Measurements from ENCODE around the gene ISCU. TPM values are rescaled to one million over a fixed set of nuclear protein-coding genes. Genes with fewer than 3 reads are reported as not detected.
A peak's percentile ranks its signal among the peaks of the same experiment; 100 is the strongest.
"Not testable (repeated sequence)": the region's sequence is repeated elsewhere in the genome, so short reads cannot be mapped to it uniquely, and the experiment has no call there.

ISCU gene
- total and polyA plus RNA-seq, 10 donors: 98.9 to 220 (median 160) TPM

DNA sequence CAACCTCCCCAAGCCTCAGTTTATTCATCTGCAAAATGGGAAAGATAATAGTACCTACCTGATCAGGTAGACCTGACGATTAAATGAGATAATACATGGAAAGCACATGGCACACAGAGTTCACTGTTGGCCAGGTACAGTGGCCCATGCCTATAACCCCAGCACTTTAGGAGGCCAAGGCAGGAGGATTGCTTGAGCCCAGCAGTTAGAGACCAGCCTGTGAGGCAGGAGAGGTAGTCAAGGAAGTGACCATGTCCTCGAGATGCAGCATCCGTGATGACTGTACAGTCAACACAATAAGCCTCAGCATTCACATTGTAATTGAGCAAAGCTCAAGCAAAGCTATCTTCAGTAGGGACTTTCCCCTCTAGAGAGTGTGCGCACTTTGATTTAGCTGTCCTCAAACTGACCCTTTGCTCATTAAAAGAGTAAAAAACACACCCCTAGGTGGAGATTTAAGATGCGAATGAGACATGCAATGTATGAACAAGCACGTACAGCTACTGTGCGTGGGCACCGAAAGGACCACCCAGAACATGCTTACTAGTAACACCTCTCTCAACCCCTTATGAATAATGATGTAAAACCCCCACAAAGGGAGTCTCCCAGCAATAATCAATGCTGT is 9.9 kb downstream of the ISCU start:
- peak overlapping the region in 1 of 8 donors; percentile 33 for H3K27ac ChIP-seq
- intact Hi-C loops (cut with DNase I; ENCODE audit: low total_unique reads): no loop called here
- DNase-seq: no peak
- H3K27me3 ChIP-seq (replicated peaks in 1 of 7): no peaks in the 10 kb centered on the region
- peaks cover 21 to 71% (median 32%) of the 10 kb centered on the region in 6 donors for H3K4me1 ChIP-seq
- H3K9me3 ChIP-seq: no peaks in the 10 kb centered on the region
- H3K4me3 ChIP-seq: no peak overlapping the region
- TF ChIP-seq, protein P1, sequence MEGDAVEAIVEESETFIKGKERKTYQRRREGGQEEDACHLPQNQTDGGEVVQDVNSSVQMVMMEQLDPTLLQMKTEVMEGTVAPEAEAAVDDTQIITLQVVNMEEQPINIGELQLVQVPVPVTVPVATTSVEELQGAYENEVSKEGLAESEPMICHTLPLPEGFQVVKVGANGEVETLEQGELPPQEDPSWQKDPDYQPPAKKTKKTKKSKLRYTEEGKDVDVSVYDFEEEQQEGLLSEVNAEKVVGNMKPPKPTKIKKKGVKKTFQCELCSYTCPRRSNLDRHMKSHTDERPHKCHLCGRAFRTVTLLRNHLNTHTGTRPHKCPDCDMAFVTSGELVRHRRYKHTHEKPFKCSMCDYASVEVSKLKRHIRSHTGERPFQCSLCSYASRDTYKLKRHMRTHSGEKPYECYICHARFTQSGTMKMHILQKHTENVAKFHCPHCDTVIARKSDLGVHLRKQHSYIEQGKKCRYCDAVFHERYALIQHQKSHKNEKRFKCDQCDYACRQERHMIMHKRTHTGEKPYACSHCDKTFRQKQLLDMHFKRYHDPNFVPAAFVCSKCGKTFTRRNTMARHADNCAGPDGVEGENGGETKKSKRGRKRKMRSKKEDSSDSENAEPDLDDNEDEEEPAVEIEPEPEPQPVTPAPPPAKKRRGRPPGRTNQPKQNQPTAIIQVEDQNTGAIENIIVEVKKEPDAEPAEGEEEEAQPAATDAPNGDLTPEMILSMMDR (IDR thresholded peaks at IDR 0.05 in 8 of 11, conservative IDR thresholded peaks at IDR 0.05 in 3 of 11): no peak
- TF ChIP-seq POLR2A (IDR thresholded peaks at IDR 0.05) (no peak), POLR2AphosphoS5 (IDR thresholded peaks at IDR 0.05) (no peak)
- peaks cover 0 to 31% (median 26%) of the 10 kb centered on the region in 6 donors for H3K36me3 ChIP-seq
- 51 to 75% (median 72%) methylated on average over 8 of the region's 8 CpGs for WGBS, 5 donors

DNA sequence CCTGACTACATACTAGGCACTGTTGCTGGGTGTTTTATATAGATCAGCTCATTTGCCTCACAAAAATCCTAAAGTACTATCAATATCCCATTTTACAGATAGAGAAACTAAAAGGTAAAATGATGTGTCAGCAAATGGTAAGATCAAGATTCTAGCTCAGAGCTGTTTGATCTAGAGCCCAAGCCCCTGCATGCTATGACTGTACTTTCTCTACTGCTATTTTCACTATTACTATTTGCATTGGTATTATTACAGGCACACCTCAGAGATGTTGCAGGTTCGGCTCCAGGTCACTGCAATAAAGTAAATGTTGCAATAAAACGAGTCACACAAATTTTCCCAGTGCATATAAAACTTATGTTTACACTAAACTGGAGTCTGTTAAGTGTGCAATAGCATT is 10.9 kb downstream of the ISCU start:
- 43 to 65% (median 53%) methylated on average over 2 of the region's 2 CpGs for WGBS, 5 donors
- Histone ChIP-seq H3K27me3 (replicated peaks in 1 of 7) (no peaks in the 10 kb centered on the region), H3K36me3 (peaks cover 0 to 21% (median 18%) of the 10 kb centered on the region in 6 donors), H3K4me3 (no peak overlapping the region), H3K27ac (no peak overlapping the region), H3K4me1 (peaks cover 10 to 60% (median 22%) of the 10 kb centered on the region in 6 donors), H3K9me3 (no peaks in the 10 kb centered on the region)
- no peak for DNase-seq
- intact Hi-C loops (cut with DNase I; ENCODE audit: low total_unique reads): no loop called here
- TF ChIP-seq, protein P1 (IDR thresholded peaks at IDR 0.05 in 8 of 11, conservative IDR thresholded peaks at IDR 0.05 in 3 of 11): no peak
- TF ChIP-seq POLR2A (IDR thresholded peaks at IDR 0.05) (no peak), POLR2AphosphoS5 (IDR thresholded peaks at IDR 0.05) (no peak)

DNA sequence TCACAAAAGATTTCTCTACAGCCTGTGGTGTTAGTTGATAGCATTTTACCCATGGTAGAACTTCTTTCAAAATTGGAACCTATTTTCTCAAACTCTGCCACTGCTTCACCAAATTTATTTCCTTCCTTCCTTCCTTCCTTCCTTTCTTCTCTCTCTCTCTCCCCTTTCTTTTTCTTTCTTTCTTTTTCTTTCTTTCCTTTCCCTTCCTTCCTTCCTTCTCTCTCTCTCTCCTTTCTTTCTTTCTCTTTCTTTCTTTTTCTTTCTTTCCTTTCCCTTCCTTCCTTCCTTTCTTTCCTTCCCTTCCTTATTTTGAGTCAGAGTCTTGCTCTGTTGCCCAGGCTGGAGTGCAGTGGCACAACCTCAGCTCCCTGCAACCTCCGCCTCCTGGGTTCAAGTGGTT is 11.9 kb downstream of the ISCU start:
- H3K4me3 ChIP-seq; H3K27me3 ChIP-seq (replicated peaks in 1 of 7); H3K9me3 ChIP-seq; intact Hi-C loops (cut with DNase I; ENCODE audit: low total_unique reads); H3K27ac ChIP-seq; DNase-seq: not testable (repeated sequence)
- H3K36me3 ChIP-seq: peaks cover 0 to 11% (median 9%) of the 10 kb centered on the region in 6 donors
- peaks cover 2 to 52% (median 12%) of the 10 kb centered on the region in 6 donors for H3K4me1 ChIP-seq
- 87 to 100% (median 94%) methylated on average over 1 of the region's 1 CpG for WGBS, 5 donors

DNA sequence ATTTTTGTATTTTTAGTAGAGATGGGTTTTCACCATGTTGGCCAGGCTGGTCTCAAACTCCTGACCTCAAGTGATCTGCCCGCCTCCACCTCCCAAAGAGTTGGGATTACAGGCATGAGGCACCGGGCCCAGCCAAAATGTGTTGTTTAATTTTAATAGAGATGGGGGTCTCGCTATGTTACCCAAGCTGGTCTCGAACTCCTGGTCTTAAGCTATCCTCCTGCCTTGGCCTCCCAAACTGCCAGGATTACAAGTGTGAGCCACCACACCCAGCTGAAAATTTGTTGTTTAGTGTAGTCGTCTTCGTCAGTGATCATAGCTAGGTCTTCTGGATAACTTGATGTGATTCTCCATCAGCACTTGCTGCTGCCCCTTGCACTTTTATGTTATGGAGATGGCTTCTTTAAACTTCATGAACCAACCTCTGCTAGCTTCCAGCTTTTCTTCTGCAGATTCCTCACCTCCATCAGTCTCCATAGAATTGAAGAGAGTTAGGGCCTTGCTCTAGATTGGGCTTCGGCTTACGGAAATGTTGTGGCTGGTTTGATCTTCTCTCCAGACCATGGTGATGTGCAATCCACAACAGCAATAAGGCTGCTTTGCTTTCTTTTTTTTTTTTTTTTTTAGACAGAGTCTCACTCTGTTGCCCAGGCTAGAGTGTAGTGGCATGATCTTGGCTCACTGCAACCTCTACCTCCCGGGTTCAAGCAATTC is 13.0 kb downstream of the ISCU start:
- no peak for TF ChIP-seq POLR2A (IDR thresholded peaks at IDR 0.05)
- TF ChIP-seq, protein P1 (IDR thresholded peaks at IDR 0.05 in 8 of 11, conservative IDR thresholded peaks at IDR 0.05 in 3 of 11): no peak
- no peak for TF ChIP-seq POLR2AphosphoS5 (IDR thresholded peaks at IDR 0.05)
- no peaks in the 10 kb centered on the region for H3K27me3 ChIP-seq (replicated peaks in 1 of 7)
- H3K27ac ChIP-seq: peak overlapping the region in 1 of 8 donors; percentile 2
- no peaks in the 10 kb centered on the region for H3K9me3 ChIP-seq
- peaks cover 0 to under 1% (median 0%) of the 10 kb centered on the region in 6 donors for H3K36me3 ChIP-seq
- peaks cover 0 to 48% (median 8%) of the 10 kb centered on the region in 6 donors for H3K4me1 ChIP-seq
- intact Hi-C loops (cut with DNase I; ENCODE audit: low total_unique reads): no loop called here
- WGBS, 5 donors: 87 to 94% (median 91%) methylated on average over 9 of the region's 9 CpGs
- no peak overlapping the region for H3K4me3 ChIP-seq
- DNase-seq: no peak
